ENCODE data around the gene CCL20.
A peak's percentile ranks its signal among the peaks of the same experiment; 100 is the strongest.
"Not testable (repeated sequence)": the region's sequence is repeated elsewhere in the genome, so short reads cannot be mapped to it uniquely, and the experiment has no call there.

The CCL20 gene

GRCh38 chr2:227834916-227835650 is 21.4 kb downstream of the CCL20 start:
- no peak for DNase-seq

- DNase-seq = not testable (repeated sequence)
Measured at GRCh38 chr2:227839339-227840129, 25.9 kb downstream of the CCL20 start.

- no peak for DNase-seq
Measured at GRCh38 chr2:227846831-227847230, 33.2 kb downstream of the CCL20 start.

DNA sequence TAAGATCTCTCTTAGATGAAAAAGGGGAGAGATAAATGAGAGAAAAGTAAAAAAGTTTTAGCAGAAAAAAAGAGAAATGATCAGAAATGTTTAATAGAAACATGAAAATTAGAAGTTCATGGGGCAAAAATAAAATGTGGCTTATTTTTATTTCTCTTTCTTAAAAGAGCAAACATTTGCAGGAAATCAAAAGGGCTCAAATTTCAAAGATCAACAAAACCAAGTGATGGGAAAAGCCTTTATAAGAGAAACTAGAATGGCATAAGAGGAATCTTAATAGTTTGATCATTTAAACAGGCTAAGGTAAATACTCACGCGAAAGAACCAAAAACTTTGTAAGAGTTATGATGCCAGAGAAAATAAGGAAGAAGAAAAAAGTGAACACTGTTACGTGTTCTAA is 34.5 kb downstream of the CCL20 start:
- no peak for DNase-seq

DNA sequence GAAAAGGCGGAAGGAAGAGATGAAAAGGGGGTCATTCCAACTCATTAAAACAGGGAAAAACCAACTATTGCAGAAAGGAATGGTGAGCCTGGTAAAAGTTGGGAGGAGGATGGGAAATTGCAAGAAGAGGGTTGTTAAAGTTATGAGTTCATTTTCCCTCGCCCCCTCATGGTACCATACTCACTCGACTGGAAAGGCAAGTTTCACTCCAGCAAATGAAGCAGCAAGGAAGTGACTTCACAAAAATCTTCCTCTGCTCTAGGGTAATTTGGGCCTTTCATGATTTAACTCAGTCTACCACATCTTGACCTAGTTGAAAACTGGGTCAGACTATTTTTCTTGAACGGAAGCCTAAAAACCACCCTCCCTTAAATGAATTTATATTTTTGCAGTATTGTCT is 34.9 kb downstream of the CCL20 start:
- no peak for DNase-seq

DNA sequence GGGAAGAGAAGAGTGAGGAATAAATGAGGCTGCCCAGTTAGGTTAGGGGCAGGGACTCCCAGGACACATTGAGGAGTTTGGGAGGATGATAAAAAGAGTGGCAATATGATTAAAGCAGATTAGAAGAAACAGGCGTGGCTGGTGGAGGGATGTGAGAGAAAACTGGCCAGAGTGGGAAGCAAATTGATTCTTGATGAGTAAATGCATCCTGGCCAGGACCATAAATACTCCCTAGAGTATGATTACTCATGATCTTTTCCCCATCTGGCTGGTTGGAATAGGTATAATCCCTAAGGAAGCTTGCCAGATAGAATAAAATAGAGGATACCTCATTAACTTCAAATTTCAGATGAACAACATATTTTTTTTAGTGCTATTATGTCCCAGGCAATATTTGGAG is 36.3 kb downstream of the CCL20 start:
- no peak for DNase-seq

- no peak for DNase-seq
Measured at GRCh38 chr2:227853204-227853629, 39.6 kb downstream of the CCL20 start.

GRCh38 chr2:227853765-227854271 is 40.2 kb downstream of the CCL20 start:
- no peak for DNase-seq

GRCh38 chr2:227855440-227855839 is 41.8 kb downstream of the CCL20 start:
- no peak for DNase-seq

GRCh38 chr2:227856697-227857096 is 43.1 kb downstream of the CCL20 start:
- DNase-seq = no peak

- DNase-seq = no peak
Measured at GRCh38 chr2:227860221-227860641, 46.6 kb downstream of the CCL20 start.

- DNase-seq = no peak
Measured at GRCh38 chr2:227861011-227861410, 47.4 kb downstream of the CCL20 start.

DNA sequence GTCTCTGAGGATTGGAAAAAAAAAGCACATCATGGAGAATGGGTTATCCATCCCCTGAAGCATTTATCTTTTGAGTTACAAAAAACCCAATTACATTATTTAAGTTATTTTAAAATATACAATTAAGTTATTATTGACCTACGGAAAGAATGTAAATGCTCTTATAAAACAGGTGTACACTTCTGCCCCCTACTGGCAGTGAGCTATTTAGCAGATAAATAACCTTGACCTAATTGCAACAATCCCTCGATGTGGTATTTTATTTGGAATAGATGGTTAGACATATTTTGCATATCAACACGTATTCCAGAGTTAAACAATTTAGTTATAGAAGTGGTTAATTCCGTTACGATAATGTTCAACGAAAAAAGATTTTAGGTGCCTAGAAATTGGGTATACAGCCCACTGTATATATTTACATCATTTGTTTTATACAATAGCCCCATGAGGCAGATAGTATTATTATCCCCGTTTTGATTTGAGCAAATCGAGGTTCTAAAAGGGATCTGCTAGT is 48.6 kb downstream of the CCL20 start:
- DNase-seq = peak; percentile 51

GRCh38 chr2:227862741-227863588 is 49.3 kb downstream of the CCL20 start:
- DNase-seq = no peak

DNA sequence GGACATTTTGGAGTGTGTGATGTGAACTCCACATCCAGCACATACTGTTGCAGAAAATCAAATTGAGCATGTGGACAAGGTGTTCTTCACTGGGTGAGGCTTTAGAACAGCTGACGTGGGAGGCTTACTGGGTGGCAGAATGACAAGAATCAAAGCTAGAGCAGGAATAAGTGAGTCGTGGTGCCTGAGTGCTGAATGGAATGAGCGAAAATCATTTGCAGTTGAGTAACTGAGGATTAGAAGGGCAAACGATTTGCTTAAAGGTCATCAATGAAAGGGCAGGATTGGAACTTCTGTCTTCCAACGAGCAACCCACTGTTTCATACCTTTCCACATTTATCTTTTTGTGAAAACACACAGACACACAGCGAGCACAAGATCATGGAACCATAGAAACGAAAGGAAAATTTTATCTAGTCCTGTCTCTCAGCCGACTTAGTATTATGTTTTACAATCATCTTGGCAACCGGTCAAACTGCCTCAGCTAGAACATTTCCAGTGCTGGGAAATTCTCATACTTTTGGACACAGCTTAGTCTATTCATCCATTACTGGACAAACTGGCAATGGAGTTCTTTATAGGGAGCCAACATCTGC is 50.6 kb downstream of the CCL20 start:
- no peak for DNase-seq

GRCh38 chr2:227865291-227865690 is 51.6 kb downstream of the CCL20 start:
- no peak for DNase-seq
